ENCODE results near the gene MYO3B.

MYO3B gene

GRCh38 chr2:170162271-170162632 lies 15.7 kb upstream of the MYO3B start:
- H3K9ac ChIP-seq (ENCODE audit: low read length) = no peak overlapping the region
- peaks cover 33% of the 10 kb centered on the region for H3K4me1 ChIP-seq (ENCODE audit: low read length)
- H3K27ac ChIP-seq (ENCODE audit: low read length) = no peak overlapping the region

GRCh38 chr2:170163411-170164065 lies 14.4 kb upstream of the MYO3B start:
- Histone ChIP-seq H3K36me3 (replicated peaks; ENCODE audit: low read depth, low read length) (no peaks in the 10 kb centered on the region), H3K4me2 (ENCODE audit: low read length) (no peak overlapping the region), H3K27me3 (ENCODE audit: low read depth, low read length) (peaks cover 21% of the 10 kb centered on the region), H3K27ac (ENCODE audit: low read length) (no peak overlapping the region), H4K20me1 (ENCODE audit: insufficient read depth, low read length) (no peaks in the 10 kb centered on the region), H2AFZ (ENCODE audit: low read depth, low read length) (no peak overlapping the region), H3K4me3 (ENCODE audit: low read length) (no peak overlapping the region), H3K4me1 (ENCODE audit: low read length) (peaks cover 29% of the 10 kb centered on the region), H3K9me3 (ENCODE audit: insufficient read depth, low read length) (no peaks in the 10 kb centered on the region), H3K9ac (ENCODE audit: low read length) (no peak overlapping the region), H3K79me2 (ENCODE audit: low read length) (no peaks in the 10 kb centered on the region)
- TF ChIP-seq CTCF (IDR thresholded peaks at IDR 0.05; ENCODE audit: low read depth, low read length) (no peak), EZH2phosphoT487 (IDR thresholded peaks at IDR 0.05; ENCODE audit: low read depth) (no peak)

More at GRCh38 chr2:170162271-170162632, 15.7 kb upstream of the MYO3B start:
- Histone ChIP-seq H3K79me2 (ENCODE audit: low read length) (no peaks in the 10 kb centered on the region), H4K20me1 (ENCODE audit: insufficient read depth, low read length) (no peaks in the 10 kb centered on the region), H3K36me3 (replicated peaks; ENCODE audit: low read depth, low read length) (no peaks in the 10 kb centered on the region), H3K4me2 (ENCODE audit: low read length) (no peak overlapping the region), H3K9me3 (ENCODE audit: insufficient read depth, low read length) (no peaks in the 10 kb centered on the region), H3K27me3 (ENCODE audit: low read depth, low read length) (peaks cover 21% of the 10 kb centered on the region), H2AFZ (ENCODE audit: low read depth, low read length) (no peak overlapping the region), H3K4me3 (ENCODE audit: low read length) (no peak overlapping the region)
- TF ChIP-seq EZH2phosphoT487 (IDR thresholded peaks at IDR 0.05; ENCODE audit: low read depth) (no peak), CTCF (IDR thresholded peaks at IDR 0.05; ENCODE audit: low read depth, low read length) (no peak)

GRCh38 chr2:170165129-170165528 lies 12.8 kb upstream of the MYO3B start:
- Histone ChIP-seq H3K4me2 (ENCODE audit: low read length) (no peak overlapping the region), H3K4me3 (ENCODE audit: low read length) (no peak overlapping the region), H4K20me1 (ENCODE audit: insufficient read depth, low read length) (no peaks in the 10 kb centered on the region), H3K4me1 (ENCODE audit: low read length) (peaks cover 28% of the 10 kb centered on the region), H3K9ac (ENCODE audit: low read length) (no peak overlapping the region), H3K36me3 (replicated peaks; ENCODE audit: low read depth, low read length) (no peaks in the 10 kb centered on the region), H3K27ac (ENCODE audit: low read length) (no peak overlapping the region), H3K79me2 (ENCODE audit: low read length) (no peaks in the 10 kb centered on the region), H3K9me3 (ENCODE audit: insufficient read depth, low read length) (no peaks in the 10 kb centered on the region), H2AFZ (ENCODE audit: low read depth, low read length) (no peak overlapping the region), H3K27me3 (ENCODE audit: low read depth, low read length) (peaks cover 9% of the 10 kb centered on the region; the same call in 1 of the 2 replicates)
- TF ChIP-seq CTCF (IDR thresholded peaks at IDR 0.05; ENCODE audit: low read depth, low read length) (no peak), EZH2phosphoT487 (IDR thresholded peaks at IDR 0.05; ENCODE audit: low read depth) (no peak)

- H3K9me3 ChIP-seq (ENCODE audit: insufficient read depth, low read length) = no peaks in the 10 kb centered on the region
Observed at GRCh38 chr2:170166735-170167134, 11.2 kb upstream of the MYO3B start.

More at GRCh38 chr2:170166735-170167134, 11.2 kb upstream of the MYO3B start:
- Histone ChIP-seq H2AFZ (ENCODE audit: low read depth, low read length) (no peak overlapping the region), H3K9ac (ENCODE audit: low read length) (no peak overlapping the region), H3K4me1 (ENCODE audit: low read length) (peaks cover 20% of the 10 kb centered on the region), H3K4me3 (ENCODE audit: low read length) (no peak overlapping the region), H3K27ac (ENCODE audit: low read length) (no peak overlapping the region), H3K4me2 (ENCODE audit: low read length) (no peak overlapping the region), H4K20me1 (ENCODE audit: insufficient read depth, low read length) (no peaks in the 10 kb centered on the region), H3K27me3 (ENCODE audit: low read depth, low read length) (peaks cover 7% of the 10 kb centered on the region; the same call in 1 of the 2 replicates), H3K36me3 (replicated peaks; ENCODE audit: low read depth, low read length) (no peaks in the 10 kb centered on the region), H3K79me2 (ENCODE audit: low read length) (no peaks in the 10 kb centered on the region)
- TF ChIP-seq EZH2phosphoT487 (IDR thresholded peaks at IDR 0.05; ENCODE audit: low read depth) (no peak), CTCF (IDR thresholded peaks at IDR 0.05; ENCODE audit: low read depth, low read length) (no peak)
